HepG2 (cell line): ENCODE data around the gene ECEL1. TPM values are rescaled to one million over a fixed set of nuclear protein-coding genes. Genes with fewer than 3 reads are reported as not detected.

Experiments
- ESRRA ChIP-seq: sonication (generic); formaldehyde crosslinking; IDR thresholded peaks from 2 replicates; pipeline ENCODE4 v1.5.1; 2020; ENCODE audit warnings: mild to moderate bottlenecking, low read depth, missing genetic modification reagents
- MLLT10 ChIP-seq: sonication (generic); formaldehyde crosslinking; IDR thresholded peaks from 2 replicates; pipeline ENCODE4 v1.4.0; 2020; ENCODE audit warnings: missing genetic modification reagents
- NCOA1 ChIP-seq: sonication (generic); formaldehyde crosslinking; IDR thresholded peaks from 2 replicates; pipeline ENCODE4 v1.9.0; 2021; ENCODE audit warnings: missing genetic modification reagents
- NFE2 ChIP-seq: sonication (generic); formaldehyde crosslinking; IDR thresholded peaks from 2 replicates; pipeline ENCODE4 v1.4.0; 2020; ENCODE audit warnings: missing genetic modification reagents
- NRL ChIP-seq: sonication (generic); formaldehyde crosslinking; IDR thresholded peaks from 2 replicates; pipeline ENCODE4 v1.5.0; 2020; ENCODE audit warnings: missing genetic modification reagents, mild to moderate bottlenecking, moderate library complexity, borderline replicate concordance
- PRPF4 ChIP-seq: fragments of 200-400 bp; formaldehyde crosslinking; IDR thresholded peaks from 2 replicates; pipeline ENCODE4 v1.6.1; 2016; ENCODE audit warnings: low read length, low read depth; ENCODE audit not compliant: poor library complexity, severe bottlenecking
- ZMAT3 ChIP-seq: sonication (generic); formaldehyde crosslinking; conservative IDR thresholded peaks from 2 replicates; pipeline ENCODE4 v1.7.0; 2021; ENCODE audit warnings: missing genetic modification reagents
- ZNF253 ChIP-seq: sonication (generic); formaldehyde crosslinking; IDR thresholded peaks from 2 replicates; pipeline ENCODE4 v1.8.0; 2022; ENCODE audit warnings: mild to moderate bottlenecking, missing genetic modification reagents, borderline replicate concordance
- ZNF260 ChIP-seq: sonication (generic); formaldehyde crosslinking; IDR thresholded peaks from 2 replicates; pipeline ENCODE4 v1.4.0; 2020; ENCODE audit warnings: missing genetic modification reagents, low read depth, mild to moderate bottlenecking, borderline replicate concordance
- ZNF484 ChIP-seq: sonication (generic); formaldehyde crosslinking; IDR thresholded peaks from 2 replicates; pipeline ENCODE4 v1.5.1; 2020; ENCODE audit warnings: mild to moderate bottlenecking, low read depth, missing genetic modification reagents, borderline replicate concordance
- polyA plus RNA-seq, 8 experiments: library from polyadenylated mRNA; depleted of rRNA in 3 of 8; stranded (reverse) in 7 of 8; unstranded in 1 of 8; fragments of >200 nt; fragmentation: Illumina TruSeq in 4 of 8; extraction: Trizol in 4 of 8; gene quantifications; 2 replicates each; pipeline versions ENCODE4 v1.2.1 to v1.2.3, GENCODE V29; 2011 to 2016; ENCODE audit warnings: low read depth in 4 of 8, missing spikeins in 1 of 8, mixed read lengths in 1 of 8; ENCODE audit not compliant: insufficient read depth in 1 of 8
- total RNA-seq, 5 experiments: library from RNA; depleted of rRNA; stranded (reverse); fragments of >200 nt; fragmentation: Illumina TruSeq; extraction: Trizol; gene quantifications; 2 replicates each; pipeline ENCODE4 v1.2.3, GENCODE V29; 2016; ENCODE audit warnings: low read depth in 1 of 5
- TF ChIP-seq, protein P1 (sequence below), 2 experiments: fragments of 450-650 bp in 1 of 2; sonication (generic) in 1 of 2; formaldehyde crosslinking in 1 of 2; IDR thresholded peaks; 2 replicates each; pipeline versions ENCODE4 v1.6.1 to v1.8.0; 2016 to 2022; ENCODE audit warnings: antibody characterized with exemption in 1 of 2, mild to moderate bottlenecking in 1 of 2, missing genetic modification reagents in 1 of 2
- TF ChIP-seq, protein P2 (sequence below): sonication (generic); formaldehyde crosslinking; conservative IDR thresholded peaks from 2 replicates; pipeline ENCODE4 v1.8.0; 2022; ENCODE audit warnings: missing genetic modification reagents
- TF ChIP-seq, protein P3 (sequence below): sonication (generic); formaldehyde crosslinking; IDR thresholded peaks from 2 replicates; pipeline ENCODE4 v1.4.0; 2020; ENCODE audit warnings: mild to moderate bottlenecking, missing genetic modification reagents, borderline replicate concordance

Gene ECEL1
- total and polyA plus RNA-seq, 2 of the 13 experiments (the other 11 are each of a cell fraction or from before 2014, with no cell fraction given): not detected

DNA sequence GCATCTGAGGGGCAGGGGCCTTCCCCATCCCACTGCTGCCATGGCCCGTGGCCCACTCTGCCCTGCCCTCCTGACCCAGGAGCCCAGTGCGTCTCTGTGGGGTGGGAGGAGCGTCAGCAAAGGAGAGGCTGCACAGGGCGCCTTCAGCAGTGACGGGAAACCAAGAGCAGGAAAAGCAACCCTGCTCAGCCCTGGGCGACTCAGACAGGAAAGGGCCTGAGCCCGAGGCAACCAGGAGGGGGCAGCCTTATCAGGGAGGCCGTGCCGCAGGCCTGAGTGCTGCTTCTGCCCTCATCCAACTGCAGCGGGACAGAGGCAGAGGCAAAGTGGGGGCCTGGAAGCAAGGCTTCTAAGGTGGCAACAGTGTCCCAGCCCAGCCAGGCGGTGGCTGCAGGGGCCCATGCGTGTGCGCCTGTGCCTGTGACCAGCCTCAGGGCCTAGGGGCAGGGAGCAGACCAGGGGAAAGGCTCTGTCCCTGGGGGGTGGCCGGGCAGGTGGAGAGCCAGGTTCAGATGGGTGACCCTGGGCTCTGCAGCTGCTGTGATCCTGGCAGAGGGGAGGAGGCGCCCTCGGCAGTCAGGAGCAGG is 54.9 kb downstream of the ECEL1 start (continued):
- TF ChIP-seq, protein P1, sequence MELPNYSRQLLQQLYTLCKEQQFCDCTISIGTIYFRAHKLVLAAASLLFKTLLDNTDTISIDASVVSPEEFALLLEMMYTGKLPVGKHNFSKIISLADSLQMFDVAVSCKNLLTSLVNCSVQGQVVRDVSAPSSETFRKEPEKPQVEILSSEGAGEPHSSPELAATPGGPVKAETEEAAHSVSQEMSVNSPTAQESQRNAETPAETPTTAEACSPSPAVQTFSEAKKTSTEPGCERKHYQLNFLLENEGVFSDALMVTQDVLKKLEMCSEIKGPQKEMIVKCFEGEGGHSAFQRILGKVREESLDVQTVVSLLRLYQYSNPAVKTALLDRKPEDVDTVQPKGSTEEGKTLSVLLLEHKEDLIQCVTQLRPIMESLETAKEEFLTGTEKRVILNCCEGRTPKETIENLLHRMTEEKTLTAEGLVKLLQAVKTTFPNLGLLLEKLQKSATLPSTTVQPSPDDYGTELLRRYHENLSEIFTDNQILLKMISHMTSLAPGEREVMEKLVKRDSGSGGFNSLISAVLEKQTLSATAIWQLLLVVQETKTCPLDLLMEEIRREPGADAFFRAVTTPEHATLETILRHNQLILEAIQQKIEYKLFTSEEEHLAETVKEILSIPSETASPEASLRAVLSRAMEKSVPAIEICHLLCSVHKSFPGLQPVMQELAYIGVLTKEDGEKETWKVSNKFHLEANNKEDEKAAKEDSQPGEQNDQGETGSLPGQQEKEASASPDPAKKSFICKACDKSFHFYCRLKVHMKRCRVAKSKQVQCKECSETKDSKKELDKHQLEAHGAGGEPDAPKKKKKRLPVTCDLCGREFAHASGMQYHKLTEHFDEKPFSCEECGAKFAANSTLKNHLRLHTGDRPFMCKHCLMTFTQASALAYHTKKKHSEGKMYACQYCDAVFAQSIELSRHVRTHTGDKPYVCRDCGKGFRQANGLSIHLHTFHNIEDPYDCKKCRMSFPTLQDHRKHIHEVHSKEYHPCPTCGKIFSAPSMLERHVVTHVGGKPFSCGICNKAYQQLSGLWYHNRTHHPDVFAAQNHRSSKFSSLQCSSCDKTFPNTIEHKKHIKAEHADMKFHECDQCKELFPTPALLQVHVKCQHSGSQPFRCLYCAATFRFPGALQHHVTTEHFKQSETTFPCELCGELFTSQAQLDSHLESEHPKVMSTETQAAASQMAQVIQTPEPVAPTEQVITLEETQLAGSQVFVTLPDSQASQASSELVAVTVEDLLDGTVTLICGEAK (IDR thresholded peaks at IDR 0.05): no peak
- TF ChIP-seq, protein P1 (CRISPR knock-in tag; IDR thresholded peaks at IDR 0.05): no peak
- TF ChIP-seq PRPF4: no peak
- TF ChIP-seq ESRRA (CRISPR knock-in tag): no peak
- TF ChIP-seq, protein P2, sequence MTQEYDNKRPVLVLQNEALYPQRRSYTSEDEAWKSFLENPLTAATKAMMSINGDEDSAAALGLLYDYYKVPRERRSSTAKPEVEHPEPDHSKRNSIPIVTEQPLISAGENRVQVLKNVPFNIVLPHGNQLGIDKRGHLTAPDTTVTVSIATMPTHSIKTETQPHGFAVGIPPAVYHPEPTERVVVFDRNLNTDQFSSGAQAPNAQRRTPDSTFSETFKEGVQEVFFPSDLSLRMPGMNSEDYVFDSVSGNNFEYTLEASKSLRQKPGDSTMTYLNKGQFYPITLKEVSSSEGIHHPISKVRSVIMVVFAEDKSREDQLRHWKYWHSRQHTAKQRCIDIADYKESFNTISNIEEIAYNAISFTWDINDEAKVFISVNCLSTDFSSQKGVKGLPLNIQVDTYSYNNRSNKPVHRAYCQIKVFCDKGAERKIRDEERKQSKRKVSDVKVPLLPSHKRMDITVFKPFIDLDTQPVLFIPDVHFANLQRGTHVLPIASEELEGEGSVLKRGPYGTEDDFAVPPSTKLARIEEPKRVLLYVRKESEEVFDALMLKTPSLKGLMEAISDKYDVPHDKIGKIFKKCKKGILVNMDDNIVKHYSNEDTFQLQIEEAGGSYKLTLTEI (CRISPR knock-in tag): no peak
- no peak for TF ChIP-seq NCOA1 (CRISPR knock-in tag)
- TF ChIP-seq ZNF253 (CRISPR knock-in tag): no peak
- TF ChIP-seq ZMAT3 (CRISPR knock-in tag): no peak
- TF ChIP-seq, protein P3, sequence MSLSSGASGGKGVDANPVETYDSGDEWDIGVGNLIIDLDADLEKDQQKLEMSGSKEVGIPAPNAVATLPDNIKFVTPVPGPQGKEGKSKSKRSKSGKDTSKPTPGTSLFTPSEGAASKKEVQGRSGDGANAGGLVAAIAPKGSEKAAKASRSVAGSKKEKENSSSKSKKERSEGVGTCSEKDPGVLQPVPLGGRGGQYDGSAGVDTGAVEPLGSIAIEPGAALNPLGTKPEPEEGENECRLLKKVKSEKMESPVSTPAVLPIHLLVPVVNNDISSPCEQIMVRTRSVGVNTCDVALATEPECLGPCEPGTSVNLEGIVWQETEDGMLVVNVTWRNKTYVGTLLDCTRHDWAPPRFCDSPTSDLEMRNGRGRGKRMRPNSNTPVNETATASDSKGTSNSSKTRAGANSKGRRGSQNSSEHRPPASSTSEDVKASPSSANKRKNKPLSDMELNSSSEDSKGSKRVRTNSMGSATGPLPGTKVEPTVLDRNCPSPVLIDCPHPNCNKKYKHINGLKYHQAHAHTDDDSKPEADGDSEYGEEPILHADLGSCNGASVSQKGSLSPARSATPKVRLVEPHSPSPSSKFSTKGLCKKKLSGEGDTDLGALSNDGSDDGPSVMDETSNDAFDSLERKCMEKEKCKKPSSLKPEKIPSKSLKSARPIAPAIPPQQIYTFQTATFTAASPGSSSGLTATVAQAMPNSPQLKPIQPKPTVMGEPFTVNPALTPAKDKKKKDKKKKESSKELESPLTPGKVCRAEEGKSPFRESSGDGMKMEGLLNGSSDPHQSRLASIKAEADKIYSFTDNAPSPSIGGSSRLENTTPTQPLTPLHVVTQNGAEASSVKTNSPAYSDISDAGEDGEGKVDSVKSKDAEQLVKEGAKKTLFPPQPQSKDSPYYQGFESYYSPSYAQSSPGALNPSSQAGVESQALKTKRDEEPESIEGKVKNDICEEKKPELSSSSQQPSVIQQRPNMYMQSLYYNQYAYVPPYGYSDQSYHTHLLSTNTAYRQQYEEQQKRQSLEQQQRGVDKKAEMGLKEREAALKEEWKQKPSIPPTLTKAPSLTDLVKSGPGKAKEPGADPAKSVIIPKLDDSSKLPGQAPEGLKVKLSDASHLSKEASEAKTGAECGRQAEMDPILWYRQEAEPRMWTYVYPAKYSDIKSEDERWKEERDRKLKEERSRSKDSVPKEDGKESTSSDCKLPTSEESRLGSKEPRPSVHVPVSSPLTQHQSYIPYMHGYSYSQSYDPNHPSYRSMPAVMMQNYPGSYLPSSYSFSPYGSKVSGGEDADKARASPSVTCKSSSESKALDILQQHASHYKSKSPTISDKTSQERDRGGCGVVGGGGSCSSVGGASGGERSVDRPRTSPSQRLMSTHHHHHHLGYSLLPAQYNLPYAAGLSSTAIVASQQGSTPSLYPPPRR (CRISPR knock-in tag): no peak
- no peak for TF ChIP-seq MLLT10 (CRISPR knock-in tag)
- no peak for TF ChIP-seq ZNF260 (CRISPR knock-in tag)
- no peak for TF ChIP-seq NRL
- no peak for TF ChIP-seq NFE2 (CRISPR knock-in tag)
- TF ChIP-seq ZNF484 (CRISPR knock-in tag): no peak
